ENCODE data around the gene JAK1. TPM values are rescaled to one million over a fixed set of nuclear protein-coding genes. Genes with fewer than 3 reads are reported as not detected.

The JAK1 gene
- total RNA-seq, 1 donor from 2014 or later, result 75.1 TPM

GRCh38 chr1:64893921-64894320 lies 72.4 kb downstream of the JAK1 start:
- no peak for DNase-seq (ENCODE audit: low read depth)

DNA sequence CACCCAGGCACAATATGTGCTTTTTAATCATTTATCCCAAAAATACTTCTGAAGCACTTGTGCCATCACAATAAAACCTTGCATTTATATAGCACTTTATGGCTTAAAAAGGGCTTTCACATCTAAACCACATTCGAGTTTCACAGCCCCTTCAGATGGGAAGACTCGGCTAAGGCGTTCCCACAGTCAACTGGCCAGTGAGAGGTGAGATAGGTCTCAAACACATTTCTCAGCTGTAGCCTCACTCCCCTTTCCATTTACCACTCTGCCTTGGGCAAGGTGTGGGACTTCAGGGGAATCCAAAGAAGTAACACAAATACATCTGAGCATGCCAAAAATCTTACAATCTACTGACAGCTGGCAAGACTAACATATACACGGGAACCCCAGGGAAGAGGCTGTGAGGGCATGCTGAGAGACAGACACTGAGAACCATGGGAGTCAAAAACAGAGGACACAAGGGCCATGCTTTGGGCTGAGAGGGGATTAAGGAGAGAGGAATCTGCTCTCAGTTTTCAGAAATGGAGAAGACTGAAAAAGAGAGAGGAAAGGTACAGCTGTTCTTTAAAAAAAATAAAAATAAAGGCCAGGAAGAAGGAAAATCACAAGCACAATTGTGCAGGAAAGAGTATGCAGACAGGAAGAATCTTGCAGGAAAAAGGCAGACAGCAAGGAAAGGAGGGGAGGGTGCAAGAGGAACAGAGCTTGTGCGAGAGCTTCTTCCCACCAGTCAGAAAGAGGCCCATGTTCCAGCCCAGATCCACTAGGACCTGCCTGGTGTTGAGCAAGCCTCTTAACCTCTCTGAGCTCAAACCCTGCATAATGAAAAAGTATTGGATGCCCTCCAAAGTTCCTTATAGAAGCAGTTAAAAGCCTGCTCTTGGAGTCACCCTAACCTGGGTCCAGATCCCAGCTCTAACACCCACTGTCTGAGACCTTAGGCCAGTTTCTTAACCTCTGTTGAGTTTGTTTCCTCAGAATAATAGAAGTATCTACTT lies 73.5 kb downstream of the JAK1 start:
- DNase-seq (ENCODE audit: low read depth), result no peak

- no peak for DNase-seq (ENCODE audit: low read depth)
These were observed 74.9 kb downstream of the JAK1 start for GRCh38 chr1:64891448-64891825.

DNA sequence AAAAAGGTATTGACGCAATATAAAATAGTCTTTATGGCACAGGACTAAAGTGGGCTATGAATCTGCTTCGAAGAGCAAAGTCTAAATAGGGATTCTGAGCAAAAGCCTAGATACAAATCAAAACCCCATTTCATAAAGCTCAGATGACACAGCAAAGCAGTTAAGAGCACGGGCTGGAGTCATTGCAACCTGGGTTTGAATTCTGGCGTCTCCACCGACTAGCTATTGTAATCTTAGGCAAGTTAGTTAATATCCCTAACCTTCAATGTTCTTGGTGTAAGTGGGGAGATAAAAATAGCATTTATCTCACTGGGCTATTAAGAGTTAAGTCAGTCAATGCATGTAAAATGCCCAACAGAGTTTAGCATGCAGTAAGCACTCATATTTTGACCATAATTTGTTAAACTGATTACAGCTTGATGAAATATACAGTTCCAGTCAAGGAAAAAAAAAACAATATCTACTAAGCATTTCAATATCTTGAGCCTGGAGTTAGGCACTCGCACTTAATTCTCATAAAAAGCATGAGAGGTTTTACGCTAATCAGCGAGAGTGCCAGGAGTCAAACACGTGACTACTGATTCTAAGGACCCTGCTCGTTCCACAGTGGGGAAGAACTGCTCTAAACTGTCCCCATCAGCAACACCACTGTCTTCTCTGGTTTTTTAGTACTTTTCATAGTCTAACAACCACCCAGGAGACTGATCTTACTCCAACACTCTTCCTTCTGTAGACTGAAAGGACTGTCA lies 75.5 kb downstream of the JAK1 start:
- DNase-seq (ENCODE audit: low read depth), result no peak

- DNase-seq (ENCODE audit: low read depth), result no peak
These were observed 78.6 kb downstream of the JAK1 start for GRCh38 chr1:64887689-64888217.

- DNase-seq (ENCODE audit: low read depth), result no peak
These were observed 79.5 kb downstream of the JAK1 start for GRCh38 chr1:64886877-64887276.

DNA sequence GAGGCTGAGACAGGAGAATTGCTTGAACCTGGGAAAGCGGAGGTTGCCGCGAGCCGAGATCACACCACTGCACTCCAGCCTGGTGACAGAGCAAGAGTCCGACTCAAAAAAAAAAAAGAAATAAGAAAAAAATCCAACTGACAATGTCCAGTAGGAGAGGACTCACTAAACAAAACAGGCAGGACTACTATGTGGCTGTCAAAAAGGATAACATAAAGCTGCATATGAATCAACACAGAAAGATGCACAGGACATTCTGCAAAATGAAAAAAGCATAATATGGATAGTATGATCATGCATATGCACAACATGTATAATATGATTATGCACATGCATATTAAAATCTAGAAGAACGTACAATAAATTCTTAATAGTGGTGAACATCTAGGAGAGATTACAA lies 80.7 kb downstream of the JAK1 start:
- no peak for DNase-seq (ENCODE audit: low read depth)

DNA sequence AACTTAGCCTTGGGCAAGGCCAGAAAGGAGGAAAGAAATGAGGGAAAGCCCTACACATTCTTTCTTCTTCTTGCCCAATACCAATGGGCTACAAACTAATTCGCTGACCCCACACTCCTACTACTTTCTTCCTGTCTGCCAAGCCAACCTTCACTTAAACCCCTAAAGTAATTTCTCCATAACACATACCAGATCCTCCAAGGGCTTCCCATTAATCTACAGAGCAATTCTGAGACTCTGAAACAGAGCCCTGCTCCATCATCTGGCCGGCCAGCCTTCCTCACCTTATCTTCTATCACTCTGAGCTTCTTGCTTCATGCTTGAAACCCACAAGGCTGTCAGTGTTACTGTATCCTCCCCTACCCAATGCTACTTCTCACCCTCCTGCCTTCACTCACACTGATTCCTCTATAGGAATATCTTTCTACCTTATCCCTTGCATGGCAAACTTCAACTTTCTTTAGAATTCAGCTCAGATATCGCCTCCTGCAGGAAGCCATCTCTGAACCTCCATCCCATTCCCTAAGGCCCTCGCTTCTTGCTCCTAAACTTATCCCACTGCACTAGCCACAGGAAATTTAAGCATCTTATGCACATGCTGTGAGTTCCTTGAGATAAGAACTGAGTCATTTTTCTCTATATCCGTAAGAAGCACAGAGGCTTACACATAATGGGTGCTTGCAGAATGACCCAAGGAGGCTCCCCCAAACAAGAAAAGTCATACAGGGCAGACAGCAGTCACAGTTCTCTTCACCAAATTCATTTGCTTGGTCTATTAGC lies 81.9 kb downstream of the JAK1 start:
- DNase-seq (ENCODE audit: low read depth), result no peak

DNA sequence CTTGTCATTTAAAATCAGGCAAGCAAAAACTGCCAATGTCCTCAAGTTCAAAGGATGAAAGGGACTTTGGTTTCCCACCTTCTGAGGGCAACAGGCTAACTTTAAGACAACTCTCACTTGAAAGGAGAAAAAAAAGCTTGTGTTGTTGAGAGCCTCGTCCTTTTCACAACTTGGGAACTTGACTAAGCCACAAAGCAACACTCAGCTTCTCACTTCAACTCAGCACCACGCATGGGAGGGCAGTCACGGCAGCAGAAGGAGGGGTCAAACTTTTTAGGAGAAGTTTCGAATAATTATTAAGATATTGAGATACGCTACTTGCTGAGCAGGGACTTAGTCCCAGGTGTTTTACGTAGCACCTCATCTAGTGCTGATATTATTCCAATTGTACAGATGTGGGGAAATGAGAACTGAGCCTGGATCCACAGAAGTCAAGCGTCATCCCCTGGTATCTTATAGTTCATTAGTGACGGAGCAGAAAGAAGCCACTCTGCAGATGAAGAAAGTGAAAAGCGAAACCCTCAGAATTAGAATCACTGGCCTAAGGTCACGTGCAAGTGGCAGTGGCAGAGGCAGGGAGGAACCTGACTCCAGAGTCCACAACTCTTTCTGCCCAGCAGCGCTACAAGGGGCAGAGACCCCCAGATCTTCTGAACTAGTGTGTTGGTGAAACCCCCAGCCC lies 83.6 kb downstream of the JAK1 start:
- DNase-seq (ENCODE audit: low read depth), result no peak

- DNase-seq (ENCODE audit: low read depth), result no peak
These were observed 85.1 kb downstream of the JAK1 start for GRCh38 chr1:64881281-64881680.

- DNase-seq (ENCODE audit: low read depth), result no peak
These were observed 85.9 kb downstream of the JAK1 start for GRCh38 chr1:64880449-64880848.

GRCh38 chr1:64878931-64879611 lies 87.3 kb downstream of the JAK1 start:
- DNase-seq (ENCODE audit: low read depth), result no peak

GRCh38 chr1:64878090-64878489 lies 88.3 kb downstream of the JAK1 start:
- DNase-seq (ENCODE audit: low read depth), result no peak

DNA sequence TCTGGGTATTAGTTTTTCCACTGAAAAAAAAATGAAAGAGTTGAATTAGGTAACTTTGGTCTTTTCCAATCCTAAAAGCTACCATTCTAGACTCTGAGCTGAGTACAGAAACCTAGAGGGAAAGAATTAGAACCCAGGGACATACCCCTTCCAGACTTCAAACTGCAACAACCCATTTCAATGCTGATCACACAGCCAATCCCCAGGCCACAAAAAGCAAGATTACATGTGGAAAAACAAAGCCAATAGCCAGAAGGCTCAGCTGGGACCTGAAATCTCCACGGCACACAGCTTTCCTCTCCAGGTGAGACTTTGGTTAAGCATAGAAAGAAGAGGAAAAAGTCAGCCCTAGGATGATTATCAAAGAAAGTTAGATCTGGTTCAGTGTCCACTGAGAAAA lies 88.8 kb downstream of the JAK1 start:
- no peak for DNase-seq (ENCODE audit: low read depth)

DNA sequence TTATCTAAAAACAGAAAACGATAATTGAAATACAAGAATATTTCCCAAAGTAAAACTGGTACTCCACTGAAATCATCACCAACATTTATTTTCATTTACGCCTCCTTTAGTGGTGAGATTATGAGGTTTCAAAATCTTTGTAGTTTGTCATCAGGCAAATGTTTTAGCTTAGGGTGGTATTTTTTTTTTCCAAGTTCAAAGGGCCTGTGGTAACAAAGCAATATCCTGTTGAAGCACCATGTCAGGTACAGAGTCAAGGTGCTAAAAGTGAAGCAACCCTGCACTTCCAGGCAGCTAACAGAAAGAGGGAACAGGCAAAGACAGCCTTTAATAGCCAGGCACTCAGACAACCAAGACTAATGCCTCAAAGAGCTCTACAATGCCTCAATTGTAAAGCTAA lies 89.2 kb downstream of the JAK1 start:
- DNase-seq (ENCODE audit: low read depth), result no peak

- DNase-seq (ENCODE audit: low read depth), result no peak
These were observed 90.7 kb downstream of the JAK1 start for GRCh38 chr1:64875606-64876005.

DNA sequence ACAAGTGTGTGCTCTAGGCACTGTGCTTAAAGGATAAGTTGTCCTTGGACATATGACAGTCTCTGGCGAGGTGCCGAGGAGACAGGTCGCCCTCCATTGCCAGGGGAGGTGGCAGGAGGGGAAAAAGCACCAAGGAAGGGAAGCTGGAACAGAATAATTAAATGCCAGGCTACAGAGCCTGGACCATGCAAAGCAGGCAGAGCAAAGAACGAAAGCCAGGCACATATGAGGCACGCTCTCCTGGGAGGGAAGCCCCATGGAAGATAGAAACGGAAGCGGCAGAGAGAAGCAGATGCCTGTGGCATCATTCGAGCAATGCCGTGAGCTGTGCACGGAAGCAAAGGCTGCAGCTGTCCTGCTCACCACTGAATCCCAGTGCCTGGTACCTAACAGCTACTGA lies 91.2 kb downstream of the JAK1 start:
- peak; percentile 61 for DNase-seq (ENCODE audit: low read depth)

DNA sequence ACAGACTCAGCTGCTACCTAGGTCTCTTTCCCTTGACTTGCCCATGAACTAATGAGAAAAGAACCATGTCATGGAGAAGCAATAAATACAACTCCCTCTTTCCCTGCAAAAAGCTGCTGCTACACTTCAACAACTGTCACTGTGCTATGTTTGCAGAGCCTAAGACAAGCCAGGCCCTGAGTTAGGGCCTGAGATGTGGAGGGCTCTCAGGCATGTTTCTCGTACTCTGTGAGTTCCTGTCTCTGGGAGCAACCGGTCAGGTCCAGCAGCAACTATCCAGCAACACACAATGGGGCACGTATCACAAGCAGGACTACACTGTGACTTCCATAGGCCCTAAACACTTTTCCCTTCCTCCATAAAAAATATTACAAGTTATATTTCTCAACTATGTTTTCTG lies 91.7 kb downstream of the JAK1 start:
- DNase-seq (ENCODE audit: low read depth), result no peak

GRCh38 chr1:64873576-64873975 lies 92.8 kb downstream of the JAK1 start:
- peak; percentile 61 for DNase-seq (ENCODE audit: low read depth)

DNA sequence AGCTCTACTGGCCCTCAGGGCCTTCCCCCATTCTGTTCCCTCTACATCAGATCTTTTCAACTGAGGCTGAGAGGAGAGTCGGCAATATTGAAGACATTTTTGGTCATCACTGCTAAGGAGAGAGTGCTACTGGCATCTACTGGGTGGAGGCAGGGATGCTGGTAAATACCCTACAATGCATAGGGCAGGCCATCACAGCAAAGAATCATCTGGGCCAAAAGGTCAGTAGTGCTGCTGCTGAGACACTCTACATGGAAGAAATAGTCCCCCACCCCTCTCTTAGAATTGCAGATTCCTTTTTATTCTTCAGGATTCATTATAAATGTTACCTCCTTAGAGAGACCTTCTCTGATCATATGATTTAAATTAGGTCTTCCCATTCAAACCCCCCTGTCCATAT lies 94.3 kb downstream of the JAK1 start:
- no peak for DNase-seq (ENCODE audit: low read depth)

Data from myocyte (in vitro differentiated cells).